Neural cell (in vitro differentiated cells): Measurements from ENCODE around the gene LPP.

Experiments used
- EP300 ChIP-seq: fragments of 450-650 bp; conservative IDR thresholded peaks from 2 replicates; pipeline ENCODE4 v1.6.1; 2014; ENCODE audit warnings: antibody characterized with exemption, mild to moderate bottlenecking, moderate library complexity; ENCODE audit not compliant: poor library complexity, severe bottlenecking
- EZH2 ChIP-seq: fragments of 200-600, 300-800 bp; shearing (Covaris generic), sonication (generic); IDR thresholded peaks from 2 replicates; pipeline ENCODE4 v1.6.1; 2014; ENCODE audit warnings: antibody characterized with exemption, low read length, borderline replicate concordance, mild to moderate bottlenecking; ENCODE audit not compliant: insufficient read depth, poor library complexity, severe bottlenecking
- MXI1 ChIP-seq: fragments of 450-650 bp; conservative IDR thresholded peaks from 2 replicates; pipeline ENCODE4 v1.6.1; 2014; ENCODE audit warnings: antibody characterized with exemption, mild to moderate bottlenecking; ENCODE audit not compliant: poor library complexity, severe bottlenecking
- RAD21 ChIP-seq: fragments of 450-650 bp; conservative IDR thresholded peaks from 2 replicates; pipeline ENCODE4 v1.6.1; 2014; ENCODE audit warnings: antibody characterized with exemption, mild to moderate bottlenecking, moderate library complexity
- TAF1 ChIP-seq: IDR thresholded peaks from 2 replicates; pipeline ENCODE4 v1.6.1; 2012; ENCODE audit warnings: low read depth
- TF ChIP-seq, protein P1 (sequence below): fragments of 450-650 bp; IDR thresholded peaks from 2 replicates; pipeline ENCODE4 v1.5.1; 2014; ENCODE audit warnings: antibody characterized with exemption, mild to moderate bottlenecking, moderate library complexity; ENCODE audit not compliant: poor library complexity, severe bottlenecking
- TF ChIP-seq, protein P2 (sequence below): IDR thresholded peaks from 2 replicates; pipeline ENCODE4 v1.6.1; 2012; ENCODE audit warnings: borderline replicate concordance

DNA sequence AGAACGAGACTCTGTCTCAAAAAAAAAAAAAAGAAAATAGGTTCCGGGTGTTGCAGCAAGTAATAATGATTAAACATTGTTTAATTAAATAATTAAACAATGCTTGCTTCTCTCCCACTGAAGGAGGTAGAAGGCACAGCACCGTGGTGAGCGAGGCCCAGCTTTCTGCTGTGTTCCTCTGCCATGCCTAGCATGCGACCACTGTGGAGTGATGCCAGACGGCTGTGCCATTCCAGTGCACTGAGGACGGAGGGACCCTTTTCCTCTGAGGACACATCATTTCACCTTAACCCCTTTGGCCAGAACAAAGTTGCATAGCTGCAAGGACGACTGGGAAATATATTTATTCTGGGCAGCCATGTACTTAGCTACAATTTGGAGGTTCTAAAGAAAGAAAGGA is 695.0 kb downstream of the LPP start:
- TF ChIP-seq RAD21 (no peak), EP300 (no peak), EZH2 (no peak), TAF1 (no peak), MXI1 (no peak)
- TF ChIP-seq, protein P1, sequence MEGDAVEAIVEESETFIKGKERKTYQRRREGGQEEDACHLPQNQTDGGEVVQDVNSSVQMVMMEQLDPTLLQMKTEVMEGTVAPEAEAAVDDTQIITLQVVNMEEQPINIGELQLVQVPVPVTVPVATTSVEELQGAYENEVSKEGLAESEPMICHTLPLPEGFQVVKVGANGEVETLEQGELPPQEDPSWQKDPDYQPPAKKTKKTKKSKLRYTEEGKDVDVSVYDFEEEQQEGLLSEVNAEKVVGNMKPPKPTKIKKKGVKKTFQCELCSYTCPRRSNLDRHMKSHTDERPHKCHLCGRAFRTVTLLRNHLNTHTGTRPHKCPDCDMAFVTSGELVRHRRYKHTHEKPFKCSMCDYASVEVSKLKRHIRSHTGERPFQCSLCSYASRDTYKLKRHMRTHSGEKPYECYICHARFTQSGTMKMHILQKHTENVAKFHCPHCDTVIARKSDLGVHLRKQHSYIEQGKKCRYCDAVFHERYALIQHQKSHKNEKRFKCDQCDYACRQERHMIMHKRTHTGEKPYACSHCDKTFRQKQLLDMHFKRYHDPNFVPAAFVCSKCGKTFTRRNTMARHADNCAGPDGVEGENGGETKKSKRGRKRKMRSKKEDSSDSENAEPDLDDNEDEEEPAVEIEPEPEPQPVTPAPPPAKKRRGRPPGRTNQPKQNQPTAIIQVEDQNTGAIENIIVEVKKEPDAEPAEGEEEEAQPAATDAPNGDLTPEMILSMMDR: no peak
- TF ChIP-seq, protein P2, sequence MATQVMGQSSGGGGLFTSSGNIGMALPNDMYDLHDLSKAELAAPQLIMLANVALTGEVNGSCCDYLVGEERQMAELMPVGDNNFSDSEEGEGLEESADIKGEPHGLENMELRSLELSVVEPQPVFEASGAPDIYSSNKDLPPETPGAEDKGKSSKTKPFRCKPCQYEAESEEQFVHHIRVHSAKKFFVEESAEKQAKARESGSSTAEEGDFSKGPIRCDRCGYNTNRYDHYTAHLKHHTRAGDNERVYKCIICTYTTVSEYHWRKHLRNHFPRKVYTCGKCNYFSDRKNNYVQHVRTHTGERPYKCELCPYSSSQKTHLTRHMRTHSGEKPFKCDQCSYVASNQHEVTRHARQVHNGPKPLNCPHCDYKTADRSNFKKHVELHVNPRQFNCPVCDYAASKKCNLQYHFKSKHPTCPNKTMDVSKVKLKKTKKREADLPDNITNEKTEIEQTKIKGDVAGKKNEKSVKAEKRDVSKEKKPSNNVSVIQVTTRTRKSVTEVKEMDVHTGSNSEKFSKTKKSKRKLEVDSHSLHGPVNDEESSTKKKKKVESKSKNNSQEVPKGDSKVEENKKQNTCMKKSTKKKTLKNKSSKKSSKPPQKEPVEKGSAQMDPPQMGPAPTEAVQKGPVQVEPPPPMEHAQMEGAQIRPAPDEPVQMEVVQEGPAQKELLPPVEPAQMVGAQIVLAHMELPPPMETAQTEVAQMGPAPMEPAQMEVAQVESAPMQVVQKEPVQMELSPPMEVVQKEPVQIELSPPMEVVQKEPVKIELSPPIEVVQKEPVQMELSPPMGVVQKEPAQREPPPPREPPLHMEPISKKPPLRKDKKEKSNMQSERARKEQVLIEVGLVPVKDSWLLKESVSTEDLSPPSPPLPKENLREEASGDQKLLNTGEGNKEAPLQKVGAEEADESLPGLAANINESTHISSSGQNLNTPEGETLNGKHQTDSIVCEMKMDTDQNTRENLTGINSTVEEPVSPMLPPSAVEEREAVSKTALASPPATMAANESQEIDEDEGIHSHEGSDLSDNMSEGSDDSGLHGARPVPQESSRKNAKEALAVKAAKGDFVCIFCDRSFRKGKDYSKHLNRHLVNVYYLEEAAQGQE: no peak
